Fibroblast of skin of back (primary cell): ENCODE results near the gene SLC16A10.

Experiments used
- DNase-seq: peaks from one replicate; pipeline ENCODE4 v3.0.0-alpha.2; 2013

SLC16A10 gene

DNA sequence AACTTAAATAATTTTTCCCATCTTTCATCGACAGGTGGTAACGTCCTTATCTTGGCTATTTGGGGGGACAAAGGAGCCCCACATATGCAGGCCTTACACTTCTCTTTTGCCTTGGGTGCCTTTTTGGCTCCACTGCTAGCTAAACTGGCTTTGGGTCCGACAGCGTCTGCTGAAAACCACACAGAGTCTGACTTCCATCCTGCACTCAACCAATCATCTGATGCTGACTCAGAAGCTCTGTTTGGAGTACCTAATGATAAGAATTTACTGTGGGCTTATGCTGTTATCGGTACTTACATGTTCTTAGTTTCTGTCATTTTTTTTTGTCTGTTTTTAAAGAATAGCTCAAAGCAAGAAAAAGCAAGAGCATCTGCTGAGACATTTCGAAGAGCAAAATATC is 178.5 kb downstream of the SLC16A10 start:
- no peak for DNase-seq

DNA sequence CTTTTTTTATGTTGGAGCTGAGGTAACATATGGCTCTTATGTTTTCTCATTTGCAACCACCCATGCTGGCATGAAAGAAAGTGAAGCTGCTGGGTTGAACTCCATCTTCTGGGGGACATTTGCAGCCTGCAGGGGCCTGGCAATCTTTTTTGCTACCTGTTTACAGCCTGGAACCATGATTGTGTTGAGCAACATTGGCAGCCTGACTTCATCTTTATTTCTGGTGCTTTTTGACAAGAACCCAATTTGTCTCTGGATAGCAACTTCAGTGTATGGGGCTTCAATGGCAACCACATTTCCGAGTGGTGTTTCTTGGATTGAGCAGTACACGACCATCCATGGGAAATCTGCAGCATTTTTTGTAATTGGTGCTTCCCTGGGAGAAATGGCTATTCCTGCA is 179.0 kb downstream of the SLC16A10 start:
- no peak for DNase-seq

DNA sequence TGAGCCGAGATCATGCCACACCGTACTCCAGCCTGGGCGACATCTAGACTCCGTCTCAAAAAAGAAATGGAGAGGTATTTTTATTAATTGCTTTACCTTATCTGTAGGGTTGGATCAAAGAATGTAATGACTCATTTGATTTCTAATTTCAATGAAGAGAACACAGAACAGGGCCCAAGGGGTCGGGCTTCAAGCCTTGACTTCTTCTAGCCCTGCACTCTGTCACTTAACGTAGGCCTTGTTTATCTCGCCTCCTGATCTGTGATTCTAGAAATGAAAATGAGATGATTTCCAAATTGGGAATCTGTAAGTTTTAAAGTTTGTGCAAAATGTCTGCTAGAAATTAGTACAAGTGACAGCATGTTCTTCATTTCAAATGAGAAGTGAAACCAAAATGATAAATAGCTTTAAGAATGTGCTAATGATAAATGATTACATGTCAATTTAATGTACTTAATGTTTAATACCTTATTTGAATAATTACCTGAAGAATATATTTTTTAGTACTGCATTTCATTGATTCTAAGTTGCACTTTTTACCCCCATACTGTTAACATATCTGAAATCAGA is 180.5 kb downstream of the SLC16A10 start:
- no peak for DNase-seq

DNA sequence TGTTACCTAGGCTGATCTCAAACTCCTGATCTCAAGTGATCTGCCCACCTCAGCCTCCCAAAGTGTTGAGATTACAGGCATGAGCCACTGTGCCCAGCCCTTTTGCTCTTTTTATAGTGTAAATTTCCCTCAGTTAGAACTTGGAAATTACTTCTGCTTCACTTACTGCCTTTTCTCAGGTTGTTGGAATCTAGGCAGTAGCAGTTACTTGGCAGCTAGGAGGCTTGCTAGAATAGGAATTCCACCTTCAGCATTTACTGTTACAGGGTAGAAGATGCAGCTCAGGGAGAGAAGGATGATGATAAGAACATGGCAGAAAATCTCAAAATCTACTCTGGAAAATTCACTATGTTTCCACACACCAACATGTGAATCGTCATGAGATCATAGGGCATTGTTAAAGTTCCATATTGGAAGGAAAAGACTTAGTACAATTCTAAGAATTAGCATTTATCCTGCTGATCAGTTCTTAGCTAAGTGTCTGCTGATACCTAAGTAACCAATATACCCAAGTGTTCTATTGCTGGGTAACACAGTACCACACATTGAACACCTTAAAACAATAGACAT is 182.2 kb downstream of the SLC16A10 start:
- DNase-seq = no peak

DNA sequence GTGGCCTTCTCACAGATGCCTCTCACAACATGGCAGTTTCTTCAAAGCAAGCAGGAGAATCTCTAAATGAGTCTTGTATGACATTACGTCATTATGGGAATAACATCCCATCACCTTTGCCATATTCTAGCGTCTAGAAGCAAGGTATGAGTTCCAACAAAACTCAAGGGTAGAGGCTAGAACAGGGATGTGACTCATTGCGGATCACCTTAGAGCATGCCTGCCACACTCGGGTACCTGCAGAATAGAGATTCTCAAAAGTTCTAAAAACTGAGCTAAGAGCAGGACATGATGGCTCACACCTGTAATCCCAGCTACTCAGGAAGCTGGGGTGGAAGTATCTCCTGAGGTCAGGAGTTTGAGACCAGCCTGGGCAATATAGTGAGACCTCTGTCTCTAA is 182.8 kb downstream of the SLC16A10 start:
- DNase-seq = no peak

DNA sequence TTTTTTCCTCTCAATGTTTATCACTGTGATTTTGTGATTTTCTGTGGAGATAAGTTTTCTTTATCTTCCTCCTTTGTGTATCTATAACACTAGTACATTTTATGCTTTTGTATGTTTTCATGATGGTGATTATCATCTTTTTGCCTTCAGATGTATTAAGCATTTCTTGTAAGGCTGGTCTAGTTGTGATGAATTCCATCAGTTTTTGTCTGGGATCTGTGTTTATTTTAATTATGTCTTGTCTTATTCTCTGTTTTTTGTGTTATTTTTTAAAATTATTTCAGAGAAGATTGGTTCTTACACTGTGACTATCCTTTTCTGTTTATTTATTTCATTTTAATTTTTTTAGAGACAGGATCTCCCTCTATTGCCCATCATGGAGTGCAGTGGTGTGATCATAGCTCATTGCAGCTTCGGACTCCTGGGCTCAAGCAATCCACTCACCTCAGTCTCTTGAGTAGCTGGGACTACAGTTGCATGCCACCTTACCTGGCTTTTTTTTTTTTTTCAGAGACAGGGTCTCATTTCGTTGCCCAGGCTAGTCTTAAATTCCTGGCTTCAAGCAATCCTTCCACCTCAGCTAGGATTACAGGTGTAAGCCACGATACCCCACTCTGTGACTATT is 187.4 kb downstream of the SLC16A10 start:
- no peak for DNase-seq

DNA sequence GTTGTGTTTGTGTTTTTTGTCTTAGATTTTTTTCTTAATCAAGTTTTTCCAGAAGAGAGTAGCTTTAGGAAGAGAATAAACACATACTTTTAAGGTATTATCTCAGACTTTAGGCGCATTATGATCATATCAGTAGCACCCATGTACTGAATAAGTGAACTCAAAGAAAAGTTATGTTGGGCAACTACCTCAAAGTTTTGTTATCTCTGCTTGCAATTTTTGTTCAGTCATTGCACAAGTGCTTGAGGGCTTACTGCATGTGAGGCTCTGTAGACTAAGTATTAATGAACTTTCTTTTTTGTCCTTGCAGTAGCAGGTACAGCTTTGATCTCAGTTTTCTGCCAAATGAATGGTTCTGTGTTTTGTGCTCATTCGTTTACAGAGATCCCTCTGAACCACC is 189.0 kb downstream of the SLC16A10 start:
- DNase-seq = no peak

DNA sequence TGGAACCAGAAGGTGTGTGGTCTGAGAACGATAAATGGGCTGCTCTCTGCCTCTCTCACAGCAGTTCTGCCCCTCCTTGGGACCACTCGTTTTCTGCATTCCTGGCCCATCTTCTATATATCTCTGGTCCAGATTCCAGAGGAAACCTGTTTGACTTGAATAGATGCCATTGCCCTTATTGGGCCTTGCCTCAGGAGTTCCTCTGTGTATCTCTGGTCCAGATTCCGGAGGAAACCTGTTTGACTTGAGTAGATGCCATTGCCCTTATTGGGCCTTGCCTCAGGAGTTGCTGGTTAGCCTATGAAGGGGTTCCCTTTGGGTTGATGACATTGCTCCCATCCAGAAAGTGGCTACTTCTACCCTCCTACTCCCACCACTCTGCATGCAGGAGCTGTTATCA is 189.4 kb downstream of the SLC16A10 start:
- no peak for DNase-seq

DNA sequence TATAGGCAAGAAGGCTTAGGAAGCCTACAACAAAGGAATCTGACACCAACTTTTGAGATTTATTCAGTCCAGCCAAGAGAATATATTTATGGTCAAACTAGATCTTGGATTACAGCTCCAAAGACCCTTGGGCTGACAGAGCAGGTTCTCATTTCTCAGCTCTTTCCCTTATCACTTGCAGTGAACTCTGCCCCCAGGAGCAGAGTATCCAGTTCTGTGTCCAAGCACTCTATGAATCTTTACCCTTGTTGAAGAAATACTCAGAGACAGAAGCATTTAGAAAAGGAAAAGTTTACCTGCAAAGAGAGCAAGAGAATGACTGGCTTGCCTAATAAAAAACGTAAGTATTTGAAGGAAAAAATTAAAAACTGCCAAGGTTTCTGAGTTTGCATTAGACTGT is 190.5 kb downstream of the SLC16A10 start:
- no peak for DNase-seq

DNA sequence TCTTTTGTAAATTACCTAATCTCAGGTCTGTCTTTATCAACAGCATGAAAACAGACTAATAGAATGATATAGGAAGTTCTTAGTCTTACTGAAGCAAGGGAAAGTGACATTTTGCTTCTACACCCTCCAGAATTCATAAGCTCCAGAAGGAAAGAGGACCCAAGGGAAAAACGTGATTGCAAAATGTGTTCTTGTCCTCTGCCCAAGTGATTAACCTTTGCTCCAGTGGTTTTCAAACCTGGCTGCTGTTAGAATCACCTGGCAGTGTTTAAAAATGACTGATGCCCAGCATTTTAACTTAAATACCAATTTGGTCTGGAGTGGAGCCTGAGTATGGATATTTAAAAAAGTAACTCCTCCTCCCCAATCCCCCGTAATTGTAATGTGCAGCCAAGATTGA is 191.4 kb downstream of the SLC16A10 start:
- DNase-seq = no peak

DNA sequence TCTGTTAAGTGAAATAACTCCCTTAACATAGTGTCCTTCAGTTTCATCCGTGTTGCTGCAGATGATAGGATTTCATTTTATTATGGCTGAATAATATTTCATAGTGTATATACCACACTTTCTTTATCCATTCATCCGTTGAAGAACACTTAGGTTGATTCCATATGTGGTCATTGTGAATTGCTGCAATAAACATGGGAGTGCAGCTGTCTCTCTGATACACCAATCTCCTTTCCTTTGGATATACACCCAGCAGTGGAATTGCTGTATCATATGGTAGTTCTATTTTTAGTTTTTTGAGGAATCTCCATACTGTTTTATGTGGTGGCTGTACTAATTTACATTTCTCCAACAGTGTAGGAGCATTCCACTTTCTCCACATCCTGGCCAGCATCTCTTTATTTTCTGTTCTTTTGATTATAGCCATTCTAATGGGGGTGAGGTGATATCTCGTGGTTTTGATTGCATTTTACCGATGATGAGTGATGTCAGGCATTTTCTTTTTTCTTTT is 193.2 kb downstream of the SLC16A10 start:
- peak; percentile 35 for DNase-seq
